Sciatic nerve (tissue), 2 donors: ENCODE measurements around the gene ZBTB16. TPM values are rescaled to one million over a fixed set of nuclear protein-coding genes. Genes with fewer than 3 reads are reported as not detected.
A peak's percentile ranks its signal among the peaks of the same experiment; 100 is the strongest.

Source experiments
- ATAC-seq: fragments of 200-7000 bp; cut with Tn5 transposase; one replicate; pipeline ENCODE4 v1.9.1; 2020; ENCODE audit warnings: mild to moderate bottlenecking, moderate library complexity
- DNase-seq: peaks from one replicate; pipeline ENCODE4 v3.0.0-alpha.2; 2020; ENCODE audit warnings: low spot score
- intact Hi-C: fragments of 100-400 bp; cut with DNase I; formaldehyde crosslinking; loops from one replicate; pipeline ENCODE4 v1.14.2; 2022
- total RNA-seq: library from RNA; stranded (reverse); fragmentation: NEBNext Ultra II Directional; extraction: Animal tissue kit (Norgen Biotek cat#: 25700); gene quantifications from one replicate; pipeline ENCODE4 v1.2.1, GENCODE V29; 2021
- donor health status: DM: no; HTN: no; CAD: no.
- donor health status: DM: no; HTN: no; CAD: no.

Gene ZBTB16
- total RNA-seq, 1 donor from 2014 or later: 22.7 TPM

GRCh38 chr11:114154271-114155047 lies 94.9 kb downstream of the ZBTB16 start:
- intact Hi-C loops: no loop called here
- ATAC-seq (peak; percentile 92), DNase-seq (no peak)

DNA sequence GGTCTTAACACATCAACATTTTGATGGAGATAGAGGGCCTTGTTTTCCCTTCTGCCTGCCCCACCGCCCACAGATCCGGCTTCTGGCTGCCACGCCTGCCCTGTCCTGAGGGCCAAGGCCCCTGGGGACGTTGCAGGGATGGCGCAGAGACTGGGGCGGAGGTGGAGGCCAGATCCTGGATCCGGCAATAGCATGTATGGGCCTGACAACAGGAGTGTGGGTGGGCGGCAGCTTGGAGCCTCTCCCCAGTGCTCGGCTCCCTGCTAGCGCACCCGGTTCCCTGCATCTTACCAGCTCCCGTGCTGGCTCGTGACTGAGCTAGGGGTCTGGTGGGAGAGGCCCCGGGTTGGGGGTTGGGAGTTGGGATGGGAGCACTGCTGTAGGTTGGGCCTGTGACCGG lies 95.6 kb downstream of the ZBTB16 start:
- ATAC-seq: no peak
- intact Hi-C loops: no loop called here
- no peak for DNase-seq

DNA sequence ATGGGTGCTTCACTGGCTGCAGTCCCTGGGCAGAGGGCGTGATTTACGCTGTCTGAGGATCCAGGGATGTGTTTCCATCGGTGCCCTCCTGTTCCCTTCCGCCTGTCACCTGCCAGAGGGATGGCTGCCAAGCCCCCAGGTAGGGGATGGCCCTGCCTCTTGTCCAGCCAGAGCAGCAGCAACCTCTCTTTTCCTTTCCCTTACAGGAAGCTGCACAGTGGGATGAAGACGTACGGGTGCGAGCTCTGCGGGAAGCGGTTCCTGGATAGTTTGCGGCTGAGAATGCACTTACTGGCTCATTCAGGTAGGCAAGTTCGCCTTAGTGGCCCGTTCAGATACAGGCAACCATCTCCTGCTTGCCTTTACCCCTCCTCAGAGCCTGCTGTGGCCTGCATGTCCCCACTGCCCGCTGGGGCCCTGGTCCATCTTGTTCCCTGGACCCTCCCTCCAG lies 96.6 kb downstream of the ZBTB16 start:
- DNase-seq (no peak), ATAC-seq (no peak)
- intact Hi-C loops: no loop called here

- DNase-seq (no peak), ATAC-seq (no peak)
Observed at GRCh38 chr11:114156782-114157181, 97.3 kb downstream of the ZBTB16 start.

GRCh38 chr11:114157476-114158050 lies 98.1 kb downstream of the ZBTB16 start:
- intact Hi-C loops: no loop called here
- ATAC-seq (no peak), DNase-seq (no peak)

More at GRCh38 chr11:114156782-114157181, 97.3 kb downstream of the ZBTB16 start:
- intact Hi-C loops: no loop called here

DNA sequence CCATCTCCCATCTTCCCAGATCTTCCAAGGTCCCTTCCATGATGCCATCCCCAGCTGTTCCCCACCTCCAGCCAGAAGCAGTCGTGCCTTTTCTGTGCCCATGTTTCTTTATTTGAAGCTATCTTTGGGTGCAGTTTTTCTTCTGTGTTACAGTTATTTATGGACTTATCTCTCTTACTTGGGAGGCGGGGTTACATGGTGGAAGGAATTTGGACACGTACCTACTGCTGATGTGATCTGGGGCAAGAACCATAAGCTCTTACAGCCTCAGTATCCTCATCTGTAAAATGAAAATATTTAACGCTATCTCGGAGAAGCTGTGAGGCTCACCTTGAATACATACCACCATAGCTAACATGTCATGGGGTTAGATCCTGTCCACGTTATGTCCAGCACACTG lies 98.9 kb downstream of the ZBTB16 start:
- intact Hi-C loops: no loop called here
- ATAC-seq: no peak
- no peak for DNase-seq

DNA sequence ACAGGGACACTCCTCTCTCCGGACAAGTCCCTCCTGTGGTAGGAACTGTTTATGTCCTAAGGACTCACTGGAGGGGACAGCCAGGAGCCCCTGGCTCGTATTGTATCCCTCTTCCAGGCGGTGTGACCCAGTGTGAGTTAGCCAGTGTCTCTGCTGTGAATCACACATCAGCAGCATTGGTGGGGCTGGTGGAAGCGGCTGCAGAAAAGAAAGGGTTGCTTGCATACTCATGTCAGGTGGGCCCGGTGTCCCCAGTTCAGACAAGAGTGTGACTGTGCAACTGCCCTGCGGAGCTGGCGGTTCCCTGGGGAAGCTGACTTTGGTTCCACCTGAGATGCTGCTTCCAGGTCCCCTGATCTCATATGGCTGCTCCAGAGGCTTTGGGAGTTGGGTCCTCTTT lies 99.4 kb downstream of the ZBTB16 start:
- intact Hi-C loops: no loop called here
- ATAC-seq: no peak
- no peak for DNase-seq

DNA sequence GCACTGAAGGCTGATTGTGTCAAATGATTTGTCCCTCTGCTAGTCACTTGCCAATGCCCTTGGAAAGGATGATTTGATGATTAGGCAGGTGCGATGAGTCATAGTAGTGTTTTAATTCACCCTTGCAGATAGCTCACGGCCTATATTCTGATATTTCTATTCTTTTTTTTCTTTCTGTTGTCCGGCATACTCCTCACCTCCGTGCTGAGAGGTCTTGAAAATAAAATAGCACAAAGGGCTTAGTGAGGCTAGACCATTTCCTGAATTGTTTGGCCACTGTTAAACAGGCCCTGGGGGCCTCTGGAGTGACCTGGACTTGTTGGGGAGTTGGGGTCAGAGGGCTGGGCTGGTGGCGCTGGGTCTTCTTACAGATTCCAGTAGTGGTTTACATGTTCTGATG lies 99.8 kb downstream of the ZBTB16 start:
- intact Hi-C loops: no loop called here
- DNase-seq (no peak), ATAC-seq (no peak)

- intact Hi-C loops: no loop called here
- ATAC-seq: peak; percentile 83
- DNase-seq: peak; percentile 100
Observed at GRCh38 chr11:114159802-114160632, 100.5 kb downstream of the ZBTB16 start.

DNA sequence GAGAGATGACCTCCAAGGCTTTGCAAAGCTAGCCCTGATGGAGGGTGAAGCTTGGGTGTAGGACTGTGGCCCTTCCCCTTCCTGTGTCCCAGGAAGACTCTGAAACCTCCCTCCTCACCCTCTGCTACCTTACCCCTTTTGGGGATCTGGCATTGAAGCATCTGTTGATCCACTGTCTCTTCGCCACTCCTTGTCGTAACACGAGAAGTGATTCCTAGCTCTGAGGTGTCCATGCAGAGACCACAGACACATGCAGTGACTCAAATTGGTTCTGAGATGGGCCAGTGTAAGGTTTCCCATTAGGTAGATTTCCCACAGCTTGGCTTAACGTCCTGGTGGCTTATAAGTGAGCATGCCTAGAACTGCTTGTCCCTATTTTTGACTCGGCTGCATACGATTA lies 101.4 kb downstream of the ZBTB16 start:
- intact Hi-C loops: no loop called here
- ATAC-seq (no peak), DNase-seq (no peak)

GRCh38 chr11:114161486-114162250 lies 102.2 kb downstream of the ZBTB16 start:
- no peak for ATAC-seq
- no peak for DNase-seq
- intact Hi-C loops: no loop called here

DNA sequence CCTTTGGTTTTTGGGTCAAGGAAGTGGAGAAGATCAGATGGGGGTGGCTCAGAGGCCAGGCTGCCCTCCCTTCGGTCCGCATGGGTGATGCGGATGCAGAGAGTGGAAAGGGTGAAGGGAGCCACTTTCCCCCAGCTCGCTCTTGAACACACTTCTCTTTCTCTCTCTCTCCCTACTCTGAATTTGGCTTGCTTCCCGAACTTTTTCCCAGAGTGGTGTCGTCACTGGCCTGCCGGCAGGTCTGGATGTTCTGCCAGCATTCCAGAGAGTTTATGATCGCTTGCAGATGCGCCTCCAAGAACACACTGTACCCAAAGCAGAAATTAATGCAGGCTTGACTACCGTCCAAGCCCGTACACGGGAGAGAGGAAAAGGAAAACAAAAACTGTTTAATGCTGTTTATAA lies 103.2 kb downstream of the ZBTB16 start:
- peak; percentile 90 for DNase-seq
- intact Hi-C loops: no loop called here
- ATAC-seq: peak; percentile 87

DNA sequence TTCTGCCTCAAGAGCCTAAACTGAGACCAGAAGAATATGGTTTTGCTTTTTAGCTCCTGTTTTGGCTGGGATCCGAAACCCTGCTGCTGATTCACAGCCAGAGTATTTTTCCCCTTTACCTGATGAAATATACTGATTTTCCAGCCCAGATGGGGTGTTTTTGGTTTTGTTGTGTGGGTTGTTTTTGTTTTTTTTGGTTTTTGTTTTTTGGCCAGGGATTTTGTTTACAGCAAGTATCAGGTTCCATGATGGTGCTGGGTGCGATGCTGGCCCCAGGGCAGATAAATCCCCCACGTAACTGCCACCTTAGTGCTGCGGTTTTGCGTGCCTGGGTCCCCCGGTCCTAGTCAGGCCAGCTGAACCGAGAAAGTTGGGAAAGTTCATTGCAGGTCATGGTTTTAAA lies 103.7 kb downstream of the ZBTB16 start:
- no peak for DNase-seq
- intact Hi-C loops: no loop called here
- peak; percentile 0 for ATAC-seq

DNA sequence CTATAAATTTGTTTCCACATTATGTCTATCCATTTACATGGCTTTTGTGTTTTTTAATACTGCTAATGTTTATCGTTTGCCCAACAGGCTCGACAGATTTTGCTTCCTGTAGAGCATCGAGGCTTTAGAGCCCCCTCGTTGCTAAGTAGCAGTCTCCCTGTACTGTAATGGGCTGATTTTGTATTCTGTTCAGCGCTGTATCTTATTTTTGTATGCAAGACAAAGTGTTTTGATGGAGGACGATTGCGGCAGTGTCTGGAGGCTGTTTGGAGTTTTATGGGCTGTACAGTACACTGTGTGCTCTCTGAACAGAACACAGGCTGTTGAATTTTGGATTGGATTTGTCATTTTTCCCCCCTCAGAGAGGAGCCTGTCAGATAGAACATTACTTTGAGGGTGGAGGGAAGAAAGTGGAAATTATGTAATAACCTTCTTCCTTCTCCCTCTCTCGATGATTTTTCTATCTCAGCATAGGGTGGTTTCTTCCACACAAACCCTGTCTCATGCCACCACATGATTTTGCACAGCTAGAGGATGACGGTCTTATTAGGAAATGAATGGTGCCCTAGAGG lies 104.4 kb downstream of the ZBTB16 start:
- ATAC-seq (peak; percentile 32), DNase-seq (no peak)
- intact Hi-C loops: no loop called here

- ATAC-seq: no peak
- intact Hi-C loops: no loop called here
- DNase-seq: no peak
Observed at GRCh38 chr11:114164546-114164945, 105.0 kb downstream of the ZBTB16 start.

GRCh38 chr11:114165326-114166230 lies 106.1 kb downstream of the ZBTB16 start:
- intact Hi-C loops: no loop called here
- no peak for DNase-seq

DNA sequence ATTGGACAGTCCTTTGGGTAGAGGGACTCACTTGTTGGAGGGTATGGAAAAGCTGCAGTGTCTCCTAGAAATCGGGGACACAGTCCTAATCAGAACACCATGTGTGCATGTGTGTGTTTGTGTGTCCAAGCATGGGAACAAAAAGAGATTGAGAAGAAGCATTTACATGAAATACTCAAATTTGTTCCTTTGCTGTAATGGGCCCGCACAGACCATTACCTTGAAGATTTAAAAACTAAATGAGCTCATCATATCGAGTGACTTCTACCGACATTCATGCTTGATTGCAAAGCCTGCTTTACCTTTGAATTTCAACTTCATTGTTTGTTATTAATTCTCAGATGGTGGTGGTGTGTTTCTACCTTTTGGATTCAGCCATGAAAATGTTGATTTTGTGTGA lies 106.9 kb downstream of the ZBTB16 start:
- ATAC-seq (no peak), DNase-seq (no peak)
- intact Hi-C loops: no loop called here

More at GRCh38 chr11:114165326-114166230, 106.1 kb downstream of the ZBTB16 start:
- no peak for ATAC-seq

DNA sequence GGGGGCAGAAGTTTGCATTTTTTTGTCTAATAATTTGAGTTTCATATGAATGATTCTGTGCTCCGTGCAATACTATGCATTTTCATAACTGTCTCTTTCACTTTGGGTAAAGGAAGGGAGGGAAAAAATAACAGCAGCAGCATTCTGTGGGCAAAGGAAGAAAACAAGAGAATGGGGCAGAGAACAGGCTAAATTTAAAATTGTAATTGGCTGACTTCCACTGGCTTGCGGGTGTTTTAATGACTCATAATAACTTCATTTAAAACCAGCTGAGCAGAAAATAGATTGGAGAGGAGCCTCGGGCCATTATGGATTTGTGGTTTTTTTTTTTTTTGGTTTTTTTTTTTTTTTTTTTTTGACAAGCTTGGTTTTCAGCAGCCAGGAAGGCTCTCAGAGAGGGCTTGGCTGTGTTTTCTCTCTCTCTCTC lies 107.4 kb downstream of the ZBTB16 start:
- intact Hi-C loops: no loop called here
- DNase-seq: no peak
- peak; percentile 48 for ATAC-seq
